Measurements from ENCODE around the gene SPAG7.
A peak's percentile ranks its signal among the peaks of the same experiment; 100 is the strongest.

Gene SPAG7

GRCh38 chr17:4980644-4981216 is 13.1 kb upstream of the SPAG7 start:
- peak; percentile 60 for DNase-seq
- in situ Hi-C loops (cut with HindIII; ENCODE audit: low pct_ligation_motif_present, low pct_unique_long_range_greater_than_20kb, low sequenced_read_pairs), result no loop called here

GRCh38 chr17:4978726-4979125 is 11.1 kb upstream of the SPAG7 start:
- DNase-seq, result no peak
- in situ Hi-C loops (cut with HindIII; ENCODE audit: low pct_ligation_motif_present, low pct_unique_long_range_greater_than_20kb, low sequenced_read_pairs), result no loop called here

- in situ Hi-C loops (cut with HindIII; ENCODE audit: low pct_ligation_motif_present, low pct_unique_long_range_greater_than_20kb, low sequenced_read_pairs), result no loop called here
These were observed 6.6 kb upstream of the SPAG7 start for GRCh38 chr17:4974115-4974670.

GRCh38 chr17:4973256-4974114 is 5.9 kb upstream of the SPAG7 start:
- in situ Hi-C loops (cut with HindIII; ENCODE audit: low pct_ligation_motif_present, low pct_unique_long_range_greater_than_20kb, low sequenced_read_pairs), result no loop called here
- DNase-seq, result no peak

More at GRCh38 chr17:4974115-4974670, 6.6 kb upstream of the SPAG7 start:
- no peak for DNase-seq

DNA sequence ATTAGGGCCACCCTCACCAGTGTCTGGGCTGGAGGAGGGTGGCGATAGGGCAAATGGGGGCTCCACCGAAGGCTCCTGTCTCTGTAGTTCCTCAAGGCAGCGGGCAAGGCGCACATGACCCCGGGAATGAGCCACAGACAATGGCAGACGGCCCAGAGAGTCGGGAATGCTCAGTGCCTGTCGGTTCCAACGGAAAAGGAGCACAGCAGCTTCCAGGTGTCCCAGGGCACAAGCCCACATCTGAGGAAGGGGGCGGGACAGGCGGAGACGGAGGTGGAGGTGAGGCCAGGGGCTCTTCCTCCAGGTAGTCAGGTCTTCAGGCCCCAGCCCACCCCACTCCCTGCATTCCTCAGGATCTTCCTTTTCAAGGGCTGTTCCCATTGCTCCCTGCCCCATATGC is 5.1 kb upstream of the SPAG7 start:
- in situ Hi-C loops (cut with HindIII; ENCODE audit: low pct_ligation_motif_present, low pct_unique_long_range_greater_than_20kb, low sequenced_read_pairs), result no loop called here
- DNase-seq, result no peak

DNA sequence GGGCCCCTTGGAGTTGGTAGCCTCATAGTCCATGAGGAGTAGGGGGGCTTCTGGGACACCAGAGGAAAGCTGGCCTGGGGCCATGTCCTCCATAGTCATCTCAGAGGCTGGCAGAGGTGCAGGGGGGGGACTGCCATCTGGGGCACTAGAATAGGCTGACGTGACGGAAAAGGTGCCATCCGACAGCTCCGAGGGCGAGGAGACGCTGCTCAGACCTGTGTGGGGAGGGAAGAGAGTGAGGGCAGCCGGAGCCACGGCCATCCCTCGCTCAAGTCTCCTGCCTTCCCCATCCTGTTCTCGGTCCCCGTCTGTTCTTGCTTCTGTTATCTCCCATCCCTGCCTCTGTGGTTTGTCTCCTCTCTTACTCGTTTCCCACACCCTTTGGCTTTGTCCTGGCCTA is 4.7 kb upstream of the SPAG7 start:
- in situ Hi-C loops (cut with HindIII; ENCODE audit: low pct_ligation_motif_present, low pct_unique_long_range_greater_than_20kb, low sequenced_read_pairs), result no loop called here

DNA sequence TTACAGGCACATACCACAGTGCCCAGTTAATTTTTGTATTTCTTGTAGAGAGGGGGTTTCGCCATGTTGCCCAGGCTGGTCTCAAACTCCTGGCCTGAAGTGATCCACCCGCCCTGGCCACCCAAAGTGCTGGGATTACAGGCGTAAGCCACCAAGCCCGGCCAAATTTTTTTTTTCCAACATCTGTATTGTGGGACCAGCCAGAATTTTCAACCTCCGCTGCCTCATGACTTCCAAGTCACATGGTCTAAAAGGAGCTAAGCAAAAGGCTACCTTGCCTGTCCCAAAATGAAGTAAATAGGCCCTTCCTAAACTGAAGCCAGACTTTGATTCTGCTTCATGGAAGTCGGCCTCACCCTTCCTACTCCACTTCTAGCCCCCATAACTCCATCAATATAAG is 4.2 kb upstream of the SPAG7 start:
- no peak for DNase-seq
- in situ Hi-C loops (cut with HindIII; ENCODE audit: low pct_ligation_motif_present, low pct_unique_long_range_greater_than_20kb, low sequenced_read_pairs), result no loop called here

More for the DNA sequence above, 4.7 kb upstream of the SPAG7 start:
- no peak for DNase-seq

DNA sequence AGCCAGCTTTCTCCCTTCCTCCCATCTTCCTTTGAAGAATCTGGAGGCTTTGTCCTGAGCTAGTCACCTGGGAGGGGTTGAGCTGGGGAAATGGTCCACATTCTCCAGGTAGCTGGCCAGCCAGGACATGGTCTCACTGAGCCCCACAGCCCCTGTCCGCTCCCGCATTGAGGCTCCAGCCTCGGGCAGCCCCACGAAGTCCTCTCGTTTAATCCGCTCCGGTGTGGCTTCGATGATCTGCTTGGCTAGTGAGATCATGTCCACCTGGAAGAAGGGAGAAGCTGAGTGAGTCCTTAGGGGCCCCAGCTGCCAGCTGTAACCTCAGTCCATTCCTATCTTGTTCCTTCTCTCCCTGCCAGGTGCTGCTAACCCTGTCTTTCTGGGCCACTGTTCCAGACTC is 2.7 kb upstream of the SPAG7 start:
- DNase-seq, result no peak
- in situ Hi-C loops (cut with HindIII; ENCODE audit: low pct_ligation_motif_present, low pct_unique_long_range_greater_than_20kb, low sequenced_read_pairs), result no loop called here

DNA sequence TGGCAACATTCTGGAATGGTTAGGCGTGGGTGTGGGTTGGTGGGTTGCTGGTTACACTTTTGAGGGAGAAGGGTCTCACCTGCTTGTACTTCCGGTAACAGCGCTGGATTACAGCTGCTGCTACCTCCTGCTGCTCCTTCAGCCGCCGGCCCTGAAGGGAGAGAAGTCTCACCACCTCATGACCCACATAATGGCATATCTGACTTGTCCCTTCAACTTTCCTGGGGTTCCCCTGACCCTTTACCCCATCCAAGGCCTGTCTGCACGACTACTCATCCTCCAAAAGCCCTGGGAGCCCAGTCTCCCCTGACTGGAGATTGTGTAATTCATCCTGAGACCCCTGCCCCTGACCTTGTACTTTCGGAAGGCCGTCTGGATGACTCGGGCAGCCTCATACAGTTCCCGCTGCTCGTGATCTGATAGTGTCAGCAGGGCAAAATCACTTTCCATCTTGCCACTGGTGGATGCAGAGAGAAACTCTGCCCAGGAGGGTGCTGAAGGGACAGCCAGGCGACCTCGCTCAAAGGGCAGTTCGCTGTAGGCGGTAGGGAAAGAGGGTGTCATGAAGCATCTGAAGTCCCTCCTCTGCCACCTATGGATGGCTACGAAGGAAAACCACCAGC is 2.0 kb upstream of the SPAG7 start:
- in situ Hi-C loops (cut with HindIII; ENCODE audit: low pct_ligation_motif_present, low pct_unique_long_range_greater_than_20kb, low sequenced_read_pairs), result no loop called here
- peak; percentile 54 for DNase-seq

DNA sequence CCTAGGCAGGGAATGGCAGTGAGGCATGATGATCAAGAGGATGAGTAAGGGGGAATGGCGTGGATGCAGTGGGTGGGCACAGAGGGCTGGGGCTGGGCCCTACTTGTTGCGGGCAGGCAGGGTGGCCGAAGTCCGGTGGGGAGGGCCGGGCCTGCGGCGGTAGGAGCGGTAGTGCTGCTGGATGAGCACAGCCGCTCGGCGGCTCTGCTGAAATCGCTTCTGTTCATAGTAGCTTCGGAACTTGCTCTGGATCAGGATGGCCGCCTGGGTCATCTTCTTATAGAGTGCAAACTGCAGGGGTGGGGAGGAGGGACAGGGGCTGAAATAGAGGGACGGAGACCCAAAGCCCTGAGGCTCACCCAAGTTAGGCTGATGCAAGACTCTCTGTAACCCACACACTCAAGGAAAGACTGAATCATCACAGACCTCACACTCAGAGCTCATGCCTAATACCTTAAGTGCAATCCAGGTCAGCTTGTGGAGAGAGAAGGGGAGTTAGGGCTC is 1.5 kb upstream of the SPAG7 start:
- in situ Hi-C loops (cut with HindIII; ENCODE audit: low pct_ligation_motif_present, low pct_unique_long_range_greater_than_20kb, low sequenced_read_pairs), result no loop called here
- DNase-seq, result peak; percentile 94

DNA sequence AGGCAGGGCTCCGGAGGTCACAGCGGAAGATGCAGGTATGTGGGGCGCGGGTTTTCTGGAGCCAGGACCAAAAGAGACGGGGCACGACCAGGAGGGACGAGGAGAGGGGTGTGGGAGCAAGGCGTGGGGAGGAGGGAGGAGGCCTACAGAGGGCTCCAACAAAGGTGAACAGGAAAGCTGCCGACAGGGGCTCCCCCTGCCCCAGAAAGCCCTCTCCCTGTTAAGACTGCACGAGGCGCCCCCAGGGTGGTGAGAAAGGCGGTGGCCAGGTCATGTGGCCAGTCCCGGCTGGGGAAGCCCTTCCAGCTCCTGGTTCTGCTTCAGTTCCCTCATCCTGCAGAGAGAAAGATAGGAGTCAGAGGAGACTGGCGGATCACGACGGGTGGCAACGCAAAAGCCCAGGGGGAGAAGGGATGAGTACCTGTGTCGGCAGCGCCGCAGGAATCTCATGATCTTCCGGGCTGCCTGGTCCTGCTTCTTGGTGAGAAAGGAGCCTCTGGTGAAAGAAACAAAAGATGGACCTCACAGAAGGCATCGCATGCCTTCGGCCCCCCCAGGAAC is 949 bp upstream of the SPAG7 start:
- in situ Hi-C loops (cut with HindIII; ENCODE audit: low pct_ligation_motif_present, low pct_unique_long_range_greater_than_20kb, low sequenced_read_pairs), result no loop called here
- DNase-seq, result peak; percentile 83

GRCh38 chr17:4966844-4967538 is 626 bp downstream of the SPAG7 start:
- DNase-seq, result peak; percentile 99

DNA sequence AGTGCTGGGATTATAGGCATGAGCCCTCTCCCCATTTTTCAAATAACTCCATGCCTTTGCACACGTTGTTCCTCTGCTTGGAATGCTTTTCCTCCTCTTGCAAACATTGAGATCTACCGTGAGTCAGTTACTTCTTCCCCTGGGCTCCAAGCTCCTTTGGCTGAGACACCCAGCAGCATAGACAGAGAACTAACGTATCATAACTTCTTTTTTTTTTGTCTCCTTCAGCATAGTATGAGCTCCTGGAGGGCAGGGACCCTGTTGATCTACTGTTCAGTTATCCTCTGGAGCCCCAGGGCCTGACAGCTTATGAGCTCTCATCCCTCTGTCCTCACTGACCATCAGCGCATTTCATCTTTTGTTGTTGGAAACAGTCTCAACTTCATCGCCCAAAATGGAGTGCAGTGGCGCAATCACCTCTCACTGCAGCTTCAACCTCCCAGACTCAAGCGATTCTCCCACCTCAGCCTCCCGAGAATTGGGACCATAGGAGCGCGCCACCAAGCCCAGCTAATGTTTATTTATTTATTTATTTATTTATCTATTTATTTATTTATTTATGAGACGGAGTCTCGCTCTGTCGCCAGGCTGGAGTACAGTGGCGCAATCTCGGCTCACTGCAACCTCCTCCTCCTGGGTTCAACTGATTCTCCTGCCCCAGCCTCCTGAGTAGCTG is 2.2 kb downstream of the SPAG7 start:
- in situ Hi-C loops (cut with HindIII; ENCODE audit: low pct_ligation_motif_present, low pct_unique_long_range_greater_than_20kb, low sequenced_read_pairs), result no loop called here
- no peak for DNase-seq

More at GRCh38 chr17:4966844-4967538, 626 bp downstream of the SPAG7 start:
- in situ Hi-C loops (cut with HindIII; ENCODE audit: low pct_ligation_motif_present, low pct_unique_long_range_greater_than_20kb, low sequenced_read_pairs), result no loop called here

DNA sequence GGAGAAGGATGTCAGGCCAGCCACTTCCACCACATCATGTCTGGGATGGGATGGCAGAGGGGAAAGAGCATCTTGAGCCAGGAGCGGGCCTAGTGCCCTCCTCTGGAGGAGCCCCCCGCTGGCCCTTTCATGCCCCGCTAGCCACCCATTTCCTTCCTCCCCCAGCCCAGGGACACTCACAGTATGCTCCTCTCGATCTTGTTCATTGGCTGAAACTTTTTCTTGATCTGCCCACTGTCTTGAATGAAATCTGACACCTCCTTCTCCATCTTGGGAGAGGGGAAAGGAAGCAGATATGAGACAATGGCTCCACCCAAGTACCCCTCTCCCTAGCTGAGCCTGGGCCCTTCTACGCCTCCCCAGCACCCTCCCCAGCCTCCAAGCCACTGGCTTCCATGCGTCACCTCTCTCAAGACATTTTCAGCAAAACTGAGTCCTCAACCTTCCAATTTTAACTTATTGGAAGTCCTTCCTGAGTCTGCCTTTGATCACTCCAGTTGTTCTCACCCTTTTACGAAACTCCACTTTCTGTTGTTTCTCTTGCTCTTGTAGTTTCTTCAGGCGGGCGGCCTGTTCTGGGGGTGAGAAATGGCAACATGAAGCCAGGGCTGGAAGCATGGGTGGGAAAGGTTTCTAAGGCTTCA is 7.2 kb downstream of the SPAG7 start:
- in situ Hi-C loops (cut with HindIII; ENCODE audit: low pct_ligation_motif_present, low pct_unique_long_range_greater_than_20kb, low sequenced_read_pairs), result no loop called here
- no peak for DNase-seq

- in situ Hi-C loops (cut with HindIII; ENCODE audit: low pct_ligation_motif_present, low pct_unique_long_range_greater_than_20kb, low sequenced_read_pairs), result no loop called here
- DNase-seq, result no peak
These were observed 8.2 kb downstream of the SPAG7 start for GRCh38 chr17:4959261-4959965.

DNA sequence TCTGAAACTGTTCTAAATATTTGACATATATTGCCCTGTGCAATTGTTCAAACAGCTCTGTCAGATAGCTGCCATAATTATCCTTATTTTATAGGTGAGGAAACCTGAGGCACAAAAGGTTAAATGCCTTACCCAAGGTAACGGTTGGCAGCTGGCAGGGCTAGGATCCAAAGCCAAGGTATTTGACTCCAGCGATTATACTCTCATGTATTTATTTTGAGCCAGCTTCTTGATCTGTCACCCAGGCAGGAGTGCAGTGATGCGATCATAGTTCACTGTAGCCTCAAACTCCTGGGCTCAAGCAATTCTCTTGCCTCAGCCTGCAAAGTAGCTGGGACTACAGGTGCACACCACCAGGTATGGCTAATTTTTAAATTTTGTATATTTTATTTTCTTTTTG is 9.5 kb downstream of the SPAG7 start:
- in situ Hi-C loops (cut with HindIII; ENCODE audit: low pct_ligation_motif_present, low pct_unique_long_range_greater_than_20kb, low sequenced_read_pairs), result no loop called here

GRCh38 chr17:4956493-4957061 is 11.0 kb downstream of the SPAG7 start:
- in situ Hi-C loops (cut with HindIII; ENCODE audit: low pct_ligation_motif_present, low pct_unique_long_range_greater_than_20kb, low sequenced_read_pairs), result no loop called here

More for the DNA sequence above, 9.5 kb downstream of the SPAG7 start:
- DNase-seq, result no peak

More at GRCh38 chr17:4956493-4957061, 11.0 kb downstream of the SPAG7 start:
- DNase-seq, result no peak
